CD4-positive, alpha-beta T cell treated with Interleukin-6 at 100 ng/mL for 8 hours (primary cell): Measurements from ENCODE around the gene TOR1AIP2.
"Not testable (repeated sequence)": the region's sequence is repeated elsewhere in the genome, so short reads cannot be mapped to it uniquely, and the experiment has no call there.

Source experiments
- DNase-seq: peaks from one replicate; pipeline ENCODE4 v3.0.0-alpha.2; 2020; ENCODE audit warnings: mixed read lengths, low spot score

Gene TOR1AIP2

GRCh38 chr1:179807291-179807690, 70.3 kb downstream of the TOR1AIP2 start:
- DNase-seq: no peak

GRCh38 chr1:179806333-179806732, 71.3 kb downstream of the TOR1AIP2 start:
- DNase-seq: no peak

- no peak for DNase-seq
Measured at GRCh38 chr1:179805291-179806195, 72.1 kb downstream of the TOR1AIP2 start.

- not testable (repeated sequence) for DNase-seq
Measured at GRCh38 chr1:179804417-179804816, 73.2 kb downstream of the TOR1AIP2 start.

- DNase-seq: no peak
Measured at GRCh38 chr1:179803918-179804317, 73.7 kb downstream of the TOR1AIP2 start.

- DNase-seq: no peak
Measured at GRCh38 chr1:179803104-179803503, 74.5 kb downstream of the TOR1AIP2 start.

GRCh38 chr1:179800481-179800880, 77.1 kb downstream of the TOR1AIP2 start:
- DNase-seq: no peak

GRCh38 chr1:179798864-179799516, 78.6 kb downstream of the TOR1AIP2 start:
- DNase-seq: no peak

- no peak for DNase-seq
Measured at GRCh38 chr1:179798213-179798863, 79.3 kb downstream of the TOR1AIP2 start.

- no peak for DNase-seq
Measured at GRCh38 chr1:179794669-179795068, 82.9 kb downstream of the TOR1AIP2 start.

- DNase-seq: no peak
Measured at GRCh38 chr1:179794146-179794545, 83.5 kb downstream of the TOR1AIP2 start.

GRCh38 chr1:179793281-179793680, 84.3 kb downstream of the TOR1AIP2 start:
- no peak for DNase-seq
